HG03575 (cell line): Measurements from ENCODE around the gene C3orf49.

Source experiments
- ATAC-seq: cut with Tn5 transposase; IDR thresholded peaks from one replicate; pipeline ENCODE4 v1.9.1; 2021; ENCODE audit not compliant: unreplicated experiment, insufficient number of reproducible peaks, low FRiP score; ENCODE audit errors: extremely low read depth

Gene C3orf49

GRCh38 chr3:63845215-63845614 is 26.1 kb downstream of the C3orf49 start:
- no peak for ATAC-seq

DNA sequence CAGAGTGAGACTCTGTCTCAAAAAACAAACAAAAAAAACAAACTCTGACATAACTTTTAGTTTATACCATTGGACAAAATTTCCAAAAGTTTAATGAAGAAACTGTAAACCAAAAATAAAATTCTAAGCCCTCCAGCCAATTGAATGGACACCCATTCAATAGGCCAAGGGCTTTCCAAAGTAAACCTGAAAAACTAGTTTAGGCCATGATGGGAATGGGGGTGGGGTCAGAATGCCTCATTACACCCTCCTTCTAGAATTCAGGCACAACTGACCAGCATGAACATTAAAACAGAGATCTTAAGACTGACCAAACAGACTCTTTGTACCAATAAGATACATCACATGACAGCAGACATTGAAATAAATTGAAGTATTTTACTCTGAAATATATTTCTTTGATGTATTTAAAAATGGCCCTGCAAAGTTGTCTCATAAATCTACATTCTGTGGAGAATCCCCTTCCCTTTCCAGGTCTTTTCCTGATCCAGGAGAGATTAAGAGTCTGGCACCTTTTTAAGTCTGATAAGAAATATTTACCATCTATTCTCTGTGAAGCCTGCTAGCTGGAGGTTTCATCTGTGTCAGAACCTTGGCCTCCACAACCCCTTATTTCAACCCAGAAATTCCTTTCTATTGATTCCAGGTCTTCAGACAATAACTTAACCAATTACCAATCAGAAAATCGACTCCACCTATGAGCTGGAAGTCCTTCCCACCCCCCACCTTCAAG is 28.8 kb downstream of the C3orf49 start:
- ATAC-seq = no peak

- no peak for ATAC-seq
Observed at GRCh38 chr3:63849175-63849574, 30.1 kb downstream of the C3orf49 start.

GRCh38 chr3:63851287-63851686 is 32.2 kb downstream of the C3orf49 start:
- no peak for ATAC-seq

DNA sequence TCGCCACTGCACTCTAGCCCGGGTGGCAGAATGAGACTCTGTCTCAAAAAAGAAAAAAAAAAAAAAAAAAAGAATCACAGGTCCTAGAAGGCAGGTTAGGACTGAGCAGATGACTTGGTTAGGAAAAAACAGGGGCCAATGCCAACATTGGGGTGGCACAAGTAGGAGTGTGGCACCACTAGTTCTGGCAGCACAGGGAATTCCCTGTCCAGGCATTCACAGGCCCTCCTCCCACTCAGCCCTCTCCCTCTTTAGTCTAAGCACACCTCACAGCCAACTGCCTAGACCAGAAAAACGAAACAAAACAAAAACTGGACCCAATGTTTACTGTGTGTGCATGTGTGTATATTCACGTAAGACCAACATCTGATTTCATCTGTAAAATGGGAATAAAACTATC is 34.0 kb downstream of the C3orf49 start:
- ATAC-seq = no peak

DNA sequence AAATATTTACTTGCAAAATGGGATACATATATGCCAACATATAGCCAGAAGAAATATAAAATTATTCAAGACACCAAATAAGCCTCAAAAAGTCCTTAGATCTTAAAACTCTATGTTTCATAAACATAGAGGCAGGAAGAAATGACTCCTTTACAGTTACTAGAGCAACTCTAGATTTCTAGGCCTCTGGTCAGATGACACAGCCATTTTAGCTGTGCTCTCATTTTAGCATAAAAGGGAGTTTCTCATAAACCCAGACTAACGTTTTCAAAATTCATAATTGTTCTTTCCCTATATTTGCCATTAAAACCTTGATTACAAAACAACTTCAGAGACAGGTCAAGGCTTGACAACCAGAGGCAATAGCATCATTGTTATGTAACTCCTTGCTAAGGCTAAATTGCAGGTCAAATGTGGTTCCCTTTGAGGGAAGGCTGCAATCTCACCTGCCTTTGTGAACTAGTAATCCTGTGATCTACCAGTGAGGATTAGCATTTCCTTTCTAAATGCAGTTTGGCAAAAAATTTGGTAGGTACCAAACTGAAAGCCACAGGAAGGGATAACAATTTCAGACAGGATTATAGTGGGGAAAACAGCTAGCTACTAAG is 36.3 kb downstream of the C3orf49 start:
- no peak for ATAC-seq

DNA sequence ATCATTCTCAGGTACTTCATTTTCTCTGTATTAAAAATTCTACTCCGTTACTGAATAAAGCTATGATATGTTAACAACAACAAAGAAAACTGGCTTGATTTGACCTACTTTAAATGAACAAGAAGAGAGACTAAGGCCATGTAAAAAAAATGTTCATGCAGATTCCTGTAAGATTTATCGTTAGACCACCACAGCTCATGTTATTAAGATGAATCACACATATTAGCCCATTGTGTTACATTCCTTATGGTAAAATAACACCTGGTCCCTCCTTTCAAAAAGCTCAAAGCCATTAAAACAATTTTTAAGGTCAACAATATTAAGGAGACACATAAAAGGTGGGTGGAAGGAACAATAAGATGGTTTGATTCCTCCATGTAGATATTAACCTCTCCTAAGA is 38.2 kb downstream of the C3orf49 start:
- ATAC-seq = no peak

- ATAC-seq = no peak
Observed at GRCh38 chr3:63860776-63861175, 41.7 kb downstream of the C3orf49 start.

DNA sequence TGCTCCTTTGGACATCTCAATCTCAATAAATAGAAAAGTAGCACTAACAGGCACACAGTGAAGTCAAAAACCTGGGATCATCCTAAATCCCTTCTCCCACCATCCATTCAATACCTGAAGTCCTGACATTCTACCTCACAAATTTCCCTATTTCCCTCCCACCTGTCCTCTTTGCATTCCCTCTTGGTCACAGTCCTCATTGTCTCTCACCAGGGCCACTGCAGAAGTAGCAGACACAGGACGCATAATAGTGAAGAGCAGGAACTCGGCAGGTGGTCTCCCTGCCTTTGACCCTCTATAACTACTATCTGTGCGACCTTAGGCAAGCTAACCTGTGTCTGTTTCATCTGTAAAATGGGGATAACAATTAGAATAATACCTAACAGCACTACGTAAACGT is 42.2 kb downstream of the C3orf49 start:
- no peak for ATAC-seq

GRCh38 chr3:63862804-63863149 is 43.7 kb downstream of the C3orf49 start:
- ATAC-seq = no peak

DNA sequence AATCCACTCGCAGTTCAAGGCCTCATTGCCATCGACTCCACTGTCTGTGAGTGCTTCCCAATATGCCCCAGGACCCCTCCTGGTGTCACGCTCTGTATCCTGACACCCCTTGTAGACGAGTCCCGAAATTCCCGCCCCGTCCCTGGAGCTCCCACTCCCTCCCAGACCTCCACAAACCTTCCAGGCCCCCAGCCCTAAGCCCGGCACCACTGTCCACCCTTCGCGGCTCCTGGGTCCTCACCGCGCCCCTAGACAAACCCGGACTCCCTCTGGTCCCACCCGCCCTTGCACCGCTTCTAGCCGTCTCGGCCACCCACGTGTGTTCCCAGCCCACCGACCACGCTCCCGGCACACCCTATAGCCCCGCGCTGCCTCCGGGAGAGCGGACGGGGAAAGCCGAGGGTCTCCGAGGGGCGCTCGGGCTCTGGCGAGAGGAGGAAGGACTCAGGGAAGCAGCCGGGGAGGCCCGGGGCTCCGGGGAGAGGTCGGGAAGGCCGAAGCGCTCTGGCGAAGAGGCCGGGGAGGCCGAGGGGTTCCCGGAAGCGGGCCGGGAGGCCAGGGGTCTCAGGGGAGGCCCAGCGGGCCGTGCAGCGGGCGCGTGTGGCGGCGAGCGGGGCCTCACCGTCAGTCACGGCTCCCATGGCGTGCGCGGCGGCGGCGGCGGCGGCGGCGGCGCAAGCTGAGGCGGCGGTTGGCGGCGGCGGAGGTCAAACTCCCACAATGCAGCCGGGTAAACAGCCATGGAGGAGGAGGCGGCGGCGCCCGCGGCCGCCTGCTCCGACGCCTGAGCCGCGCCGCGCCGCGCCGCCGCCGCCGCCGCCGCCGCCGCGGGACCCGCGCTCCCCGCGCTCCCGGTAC is 44.3 kb downstream of the C3orf49 start, which contains the start of the genes ATXN7 and THOC7:
Gene ATXN7 (plus strand): TSS at position 718 of the 858 bp plus-strand sequence. CDS start 48,732 bp downstream, outside the sequence.
Gene THOC7 (minus strand): TSS at position 656 of the 858 bp plus-strand sequence. CDS start 15 bp downstream, at position 641.
- ATAC-seq = no peak

DNA sequence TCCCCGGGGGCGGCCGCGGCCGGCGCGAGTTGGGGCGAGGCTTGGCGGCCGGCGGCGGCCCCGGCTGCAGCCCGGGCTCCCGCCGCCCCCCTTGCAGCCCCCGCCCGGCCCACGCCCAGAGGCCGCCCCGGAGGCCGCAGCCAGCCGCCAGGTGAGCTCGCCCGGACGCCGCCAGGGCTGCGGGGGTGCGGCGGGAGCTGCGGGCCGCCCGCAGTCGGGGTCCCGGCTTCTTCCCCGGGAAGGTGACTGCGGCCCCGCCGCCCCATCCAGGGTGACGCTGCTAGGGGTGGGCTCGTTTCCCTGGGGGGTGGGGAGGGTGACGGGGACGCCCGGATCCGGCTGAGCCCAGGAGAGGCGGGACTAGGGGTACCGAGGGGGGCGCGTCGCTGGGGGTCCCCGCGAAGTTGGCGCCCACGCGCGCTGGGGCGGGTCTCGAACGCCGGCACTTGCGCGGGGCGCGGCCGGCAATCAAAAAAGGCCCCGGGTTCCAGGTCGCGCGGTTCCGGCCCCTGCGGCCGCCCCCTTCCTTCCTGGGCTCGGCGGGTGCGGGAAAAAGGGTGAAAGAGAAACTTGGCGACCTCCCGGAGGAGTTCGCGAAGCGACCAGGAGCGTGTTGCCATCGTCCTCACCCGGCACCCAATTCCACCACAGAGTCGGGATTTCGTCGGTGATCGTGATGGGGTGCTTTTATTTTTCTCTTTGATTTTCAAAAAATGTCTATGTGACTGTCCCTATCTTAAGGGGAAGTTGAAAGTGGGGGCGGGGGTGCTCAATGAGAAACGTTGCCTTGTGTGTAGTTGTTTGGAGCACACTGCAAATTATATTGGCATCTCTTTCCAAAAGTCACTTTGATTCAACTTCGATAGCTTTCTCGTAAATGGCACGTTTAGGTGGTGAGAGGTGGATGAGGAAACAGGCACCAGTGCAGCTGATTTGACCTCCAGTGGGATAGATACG is 45.2 kb downstream of the C3orf49 start:
- ATAC-seq = no peak

- ATAC-seq = no peak
Observed at GRCh38 chr3:63864965-63865327, 45.8 kb downstream of the C3orf49 start.

GRCh38 chr3:63867225-63867624 is 48.1 kb downstream of the C3orf49 start:
- no peak for ATAC-seq

DNA sequence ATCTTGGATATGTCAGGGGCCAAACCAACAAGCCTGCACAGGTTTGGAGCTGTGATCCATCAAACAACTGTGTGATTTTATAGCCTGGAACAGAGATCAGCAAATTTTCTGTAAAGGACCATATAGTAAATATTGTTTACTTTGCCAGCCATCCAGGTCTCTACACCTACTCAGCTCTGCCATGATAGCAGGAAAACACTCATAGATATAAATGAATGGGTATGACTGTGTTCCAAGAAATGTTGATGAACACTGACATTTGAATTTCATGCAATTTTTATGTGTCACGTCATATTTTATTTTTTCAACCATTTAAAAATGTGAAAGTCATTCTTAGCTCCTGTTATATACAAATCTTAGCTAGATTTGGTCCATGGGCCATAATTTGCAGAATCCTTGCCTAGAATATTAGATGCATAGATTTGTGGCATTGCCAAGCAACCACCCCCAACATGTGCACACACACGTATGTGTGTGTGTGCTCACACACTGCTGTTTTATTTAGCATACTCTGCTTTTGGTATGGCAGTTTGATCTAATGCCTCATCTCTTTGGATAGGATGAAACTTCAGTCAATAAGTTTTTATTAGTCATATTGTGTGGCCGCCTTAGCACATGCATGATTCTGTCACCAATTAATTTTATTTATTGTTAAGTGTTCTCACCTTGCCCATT is 51.0 kb downstream of the C3orf49 start:
- no peak for ATAC-seq

- no peak for ATAC-seq
Observed at GRCh38 chr3:63870615-63871005, 51.5 kb downstream of the C3orf49 start.

DNA sequence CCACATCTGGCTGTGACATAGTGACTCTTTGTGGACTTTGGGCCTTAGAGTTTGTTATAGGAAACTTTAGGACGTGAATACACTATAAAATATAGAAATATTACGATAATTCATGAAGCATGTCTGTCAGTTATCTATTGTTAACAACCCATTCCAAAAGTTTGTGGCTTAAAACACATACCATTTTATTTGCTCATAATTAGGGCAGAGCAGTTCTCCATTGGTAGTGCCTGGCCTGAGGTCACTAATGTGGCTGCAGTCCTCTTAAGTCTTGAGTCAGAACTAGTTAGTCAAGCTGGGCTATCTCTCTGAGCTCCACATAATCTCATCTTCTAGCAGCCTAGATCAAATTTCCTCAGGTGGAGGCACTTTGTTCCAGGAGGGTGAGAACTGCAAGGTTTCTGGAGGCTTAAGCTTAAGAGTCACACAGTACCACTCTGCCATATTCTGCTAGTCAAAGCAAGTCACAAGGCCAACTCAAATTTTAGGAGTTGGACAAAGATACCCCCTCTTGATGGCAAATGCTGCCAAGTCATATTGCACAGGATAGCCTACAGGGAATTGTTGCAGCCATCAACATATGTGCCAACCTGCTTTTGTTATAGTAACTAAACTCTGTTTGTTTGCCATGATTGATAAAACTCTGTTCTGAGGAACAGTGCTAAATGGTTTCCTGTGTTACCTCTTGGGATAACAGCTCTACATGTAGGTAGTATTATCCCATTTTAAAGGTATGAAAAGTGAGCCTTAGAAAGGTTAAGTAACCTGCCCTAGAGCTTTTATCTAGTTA is 53.2 kb downstream of the C3orf49 start:
- ATAC-seq = no peak

DNA sequence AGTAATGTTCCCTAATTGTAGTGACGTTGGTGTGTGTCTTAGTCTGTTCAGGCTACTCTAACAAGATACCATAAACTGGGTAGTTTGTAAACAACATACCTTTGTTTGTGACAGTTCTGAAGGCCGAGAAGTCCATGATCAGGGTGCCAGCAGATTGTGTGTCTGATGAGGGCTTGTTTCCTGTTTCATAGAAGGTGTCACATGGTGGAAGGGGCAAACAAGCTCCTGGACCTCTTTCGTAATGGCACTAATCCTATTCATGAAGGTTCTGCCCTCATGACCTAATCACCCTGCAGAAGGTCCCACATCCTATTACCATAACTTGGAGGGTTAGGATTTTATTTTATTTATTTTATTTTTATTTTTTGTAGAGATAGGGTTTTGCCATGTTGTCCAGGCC is 55.7 kb downstream of the C3orf49 start:
- ATAC-seq = no peak
